WTC11 (cell line): Measurements from ENCODE around the gene NPAS1.

Source experiments
- ATF3 ChIP-seq: sonication (generic); formaldehyde crosslinking; conservative IDR thresholded peaks from 2 replicates; pipeline ENCODE4 v1.8.1; 2022; ENCODE audit warnings: mild to moderate bottlenecking, missing genetic modification reagents
- CBFB ChIP-seq: sonication (generic); formaldehyde crosslinking; IDR thresholded peaks from 2 replicates; pipeline ENCODE4 v1.8.1; 2022; ENCODE audit warnings: mild to moderate bottlenecking, low read depth, missing genetic modification reagents
- CTCF ChIP-seq: fragments of 200-600 bp; IDR thresholded peaks from 2 replicates; pipeline ENCODE4 v1.8.0; 2022; ENCODE audit warnings: antibody characterized with exemption
- E2F1 ChIP-seq: sonication (generic); formaldehyde crosslinking; IDR thresholded peaks from 2 replicates; pipeline ENCODE4 v1.8.0; 2022; ENCODE audit warnings: mild to moderate bottlenecking, missing genetic modification reagents
- ETV6 ChIP-seq: sonication (generic); formaldehyde crosslinking; IDR thresholded peaks from 2 replicates; pipeline ENCODE4 v1.8.1; 2022; ENCODE audit warnings: mild to moderate bottlenecking, missing genetic modification reagents
- HMGXB4 ChIP-seq: sonication (generic); formaldehyde crosslinking; IDR thresholded peaks from 2 replicates; pipeline ENCODE4 v1.8.1; 2023; ENCODE audit warnings: mild to moderate bottlenecking, moderate library complexity, missing genetic modification reagents
- MAX ChIP-seq: sonication (generic); formaldehyde crosslinking; IDR thresholded peaks from 2 replicates; pipeline ENCODE4 v1.8.0; 2022; ENCODE audit warnings: mild to moderate bottlenecking, missing genetic modification reagents
- NR3C1 ChIP-seq: sonication (generic); formaldehyde crosslinking; conservative IDR thresholded peaks from 2 replicates; pipeline ENCODE4 v1.8.1; 2023; ENCODE audit warnings: low read depth, mild to moderate bottlenecking, missing genetic modification reagents

GRCh38 chr19:46993622-46994021 lies 26.0 kb upstream of the NPAS1 start:
- no peak for TF ChIP-seq NR3C1
- TF ChIP-seq CBFB (CRISPR knock-in tag): no peak
- no peak for TF ChIP-seq HMGXB4 (CRISPR knock-in tag)
- no peak for TF ChIP-seq CTCF
- no peak for TF ChIP-seq E2F1 (CRISPR knock-in tag)
- TF ChIP-seq ETV6 (CRISPR knock-in tag): no peak
- TF ChIP-seq MAX: no peak
- TF ChIP-seq ATF3: no peak
